Measurements from ENCODE around the gene M1AP.

GRCh38 chr2:74618410-74619083 lies 29.6 kb downstream of the M1AP start:
- TF ChIP-seq TAF1 (IDR thresholded peaks at IDR 0.05; ENCODE audit: low read depth, low read length) (no peak), POLR2AphosphoS5 (IDR thresholded peaks at IDR 0.05; ENCODE audit: low read depth, low read length) (no peak), POLR2A (IDR thresholded peaks at IDR 0.05; ENCODE audit: low read depth, low read length) (no peak), POU2F2 (IDR thresholded peaks at IDR 0.05; ENCODE audit: low read depth, low read length) (no peak), PAX5 (IDR thresholded peaks at IDR 0.05; ENCODE audit: insufficient read depth, low read length, severe bottlenecking) (no peak), SPI1 (IDR thresholded peaks at IDR 0.05; ENCODE audit: low read depth, low read length) (no peak)

All from GM12891 (cell line).